ENCODE measurements around the gene ALPL. TPM values are rescaled to one million over a fixed set of nuclear protein-coding genes. Genes with fewer than 3 reads are reported as not detected.

The ALPL gene
- total RNA-seq, 1 experiment from 2014 or later = 0.73 TPM

GRCh38 chr1:21560916-21561638 lies 51.9 kb downstream of the ALPL start:
- H3K27me3 ChIP-seq (ENCODE audit: low read length) = no peaks in the 10 kb centered on the region
- no TSS peak for BruUV-seq (replicated peaks)
- intact Hi-C loops (cut with micrococcal nuclease) = no loop called here

DNA sequence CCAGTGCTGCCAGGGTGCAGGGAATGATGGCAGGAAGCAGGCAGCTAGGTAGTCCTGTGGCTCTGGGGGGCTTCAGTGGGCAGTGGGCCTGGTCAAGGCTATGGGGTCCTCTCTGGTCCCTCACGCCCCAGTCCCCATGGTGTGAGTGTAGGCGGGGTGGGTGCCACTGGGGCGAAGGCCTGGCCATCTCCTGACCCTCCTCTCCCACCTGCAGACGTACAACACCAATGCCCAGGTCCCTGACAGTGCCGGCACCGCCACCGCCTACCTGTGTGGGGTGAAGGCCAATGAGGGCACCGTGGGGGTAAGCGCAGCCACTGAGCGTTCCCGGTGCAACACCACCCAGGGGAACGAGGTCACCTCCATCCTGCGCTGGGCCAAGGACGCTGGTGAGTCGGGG lies 53.7 kb downstream of the ALPL start:
- ChIA-PET CTCF (no interaction called here), POLR2A (ENCODE audit: unreplicated experiment) (no interaction called here)
- no peak overlapping the region for H3K9ac ChIP-seq (ENCODE audit: low read length)
- H3K9me2 ChIP-seq (replicated peaks; ENCODE audit: low read length) = no peaks in the 10 kb centered on the region
- H3K4me1 ChIP-seq (ENCODE audit: insufficient read depth, low read length) = peaks cover 2% of the 10 kb centered on the region; the same call in 1 of the 2 replicates
- no peaks in the 10 kb centered on the region for H3K9me3 ChIP-seq (ENCODE audit: low read length)
- ATAC-seq = no peak
- H3K4me3 ChIP-seq (ENCODE audit: low read length) = no peak overlapping the region
- no peak for TF ChIP-seq EZH2 (IDR thresholded peaks at IDR 0.05; ENCODE audit: low read length, unreplicated experiment)
- no peak for TF ChIP-seq CTCF (conservative IDR thresholded peaks at IDR 0.05; ENCODE audit: low read depth, low read length)
- no peak for TF ChIP-seq EZH2phosphoT487 (IDR thresholded peaks at IDR 0.05; ENCODE audit: borderline replicate concordance, low read length)
- intact Hi-C loops (cut with micrococcal nuclease) = no loop called here
- no peak overlapping the region for H3K4me2 ChIP-seq (ENCODE audit: low read length)
- H3F3A ChIP-seq (ENCODE audit: low read length, unreplicated experiment) = no peaks in the 10 kb centered on the region
- no peaks in the 10 kb centered on the region for H3K36me3 ChIP-seq (ENCODE audit: low read depth, low read length)
- no peaks in the 10 kb centered on the region for H3K79me2 ChIP-seq (ENCODE audit: low read length)
- H3K27me3 ChIP-seq (ENCODE audit: low read length) = no peaks in the 10 kb centered on the region
- BruUV-seq (replicated peaks) = no TSS peak
- H2AFZ ChIP-seq (ENCODE audit: low read length) = no peak overlapping the region
- DNase-seq = no peak
- no peak overlapping the region for H3K27ac ChIP-seq (ENCODE audit: low read length)
- no peaks in the 10 kb centered on the region for H4K20me1 ChIP-seq (ENCODE audit: low read length)

More at GRCh38 chr1:21560916-21561638, 51.9 kb downstream of the ALPL start:
- no peak overlapping the region for H3K27ac ChIP-seq (ENCODE audit: low read length)
- no peak overlapping the region for H3K4me3 ChIP-seq (ENCODE audit: low read length)
- H3F3A ChIP-seq (ENCODE audit: low read length, unreplicated experiment) = no peaks in the 10 kb centered on the region
- H3K4me2 ChIP-seq (ENCODE audit: low read length) = no peak overlapping the region
- H3K36me3 ChIP-seq (ENCODE audit: low read depth, low read length) = no peaks in the 10 kb centered on the region
- TF ChIP-seq CTCF (conservative IDR thresholded peaks at IDR 0.05; ENCODE audit: low read depth, low read length) (no peak), EZH2 (IDR thresholded peaks at IDR 0.05; ENCODE audit: low read length, unreplicated experiment) (no peak), EZH2phosphoT487 (IDR thresholded peaks at IDR 0.05; ENCODE audit: borderline replicate concordance, low read length) (no peak)
- ChIA-PET POLR2A (ENCODE audit: unreplicated experiment) (no interaction called here), CTCF (no interaction called here)
- H3K9ac ChIP-seq (ENCODE audit: low read length) = no peak overlapping the region
- H3K9me2 ChIP-seq (replicated peaks; ENCODE audit: low read length) = no peaks in the 10 kb centered on the region
- no peaks in the 10 kb centered on the region for H3K9me3 ChIP-seq (ENCODE audit: low read length)
- H3K4me1 ChIP-seq (ENCODE audit: insufficient read depth, low read length) = no peaks in the 10 kb centered on the region
- ATAC-seq = no peak
- no peaks in the 10 kb centered on the region for H4K20me1 ChIP-seq (ENCODE audit: low read length)
- no peaks in the 10 kb centered on the region for H3K79me2 ChIP-seq (ENCODE audit: low read length)
- DNase-seq = no peak
- no peak overlapping the region for H2AFZ ChIP-seq (ENCODE audit: low read length)

DNA sequence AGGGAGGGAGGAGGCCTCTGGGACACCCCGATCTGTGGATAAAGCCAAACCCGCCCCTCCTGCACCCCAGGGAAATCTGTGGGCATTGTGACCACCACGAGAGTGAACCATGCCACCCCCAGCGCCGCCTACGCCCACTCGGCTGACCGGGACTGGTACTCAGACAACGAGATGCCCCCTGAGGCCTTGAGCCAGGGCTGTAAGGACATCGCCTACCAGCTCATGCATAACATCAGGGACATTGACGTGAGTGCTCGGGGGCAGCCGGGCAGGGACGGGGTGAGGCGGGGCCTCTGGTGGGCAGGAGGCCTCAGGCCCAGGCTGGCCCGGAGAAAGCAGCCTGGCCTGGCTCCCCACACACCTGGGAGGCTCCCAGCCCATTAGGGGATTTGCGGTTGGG lies 54.7 kb downstream of the ALPL start:
- H2AFZ ChIP-seq (ENCODE audit: low read length) = no peak overlapping the region
- no peaks in the 10 kb centered on the region for H3K9me2 ChIP-seq (replicated peaks; ENCODE audit: low read length)
- no TSS peak for BruUV-seq (replicated peaks)
- H4K20me1 ChIP-seq (ENCODE audit: low read length) = no peaks in the 10 kb centered on the region
- H3K36me3 ChIP-seq (ENCODE audit: low read depth, low read length) = no peaks in the 10 kb centered on the region
- no peak for ATAC-seq
- no peak overlapping the region for H3K9ac ChIP-seq (ENCODE audit: low read length)
- TF ChIP-seq CTCF (conservative IDR thresholded peaks at IDR 0.05; ENCODE audit: low read depth, low read length) (no peak), EZH2phosphoT487 (IDR thresholded peaks at IDR 0.05; ENCODE audit: borderline replicate concordance, low read length) (no peak), EZH2 (IDR thresholded peaks at IDR 0.05; ENCODE audit: low read length, unreplicated experiment) (no peak)
- H3K4me3 ChIP-seq (ENCODE audit: low read length) = no peak overlapping the region
- H3K4me2 ChIP-seq (ENCODE audit: low read length) = no peak overlapping the region
- ChIA-PET CTCF (no interaction called here), POLR2A (ENCODE audit: unreplicated experiment) (no interaction called here)
- DNase-seq = no peak
- H3K4me1 ChIP-seq (ENCODE audit: insufficient read depth, low read length) = peaks cover 8% of the 10 kb centered on the region; the same call in 1 of the 2 replicates
- H3K27me3 ChIP-seq (ENCODE audit: low read length) = no peaks in the 10 kb centered on the region
- no peaks in the 10 kb centered on the region for H3F3A ChIP-seq (ENCODE audit: low read length, unreplicated experiment)
- no peaks in the 10 kb centered on the region for H3K9me3 ChIP-seq (ENCODE audit: low read length)
- intact Hi-C loops (cut with micrococcal nuclease) = no loop called here
- H3K27ac ChIP-seq (ENCODE audit: low read length) = no peak overlapping the region
- H3K79me2 ChIP-seq (ENCODE audit: low read length) = no peaks in the 10 kb centered on the region

All from PC-3 (cell line).